Transverse colon (tissue), 4 donors: ENCODE measurements around the gene RNF103. TPM values are rescaled to one million over a fixed set of nuclear protein-coding genes. Genes with fewer than 3 reads are reported as not detected.

Experiments used
- DNase-seq: peaks from one replicate; pipeline ENCODE4 v3.0.0-alpha.2; 2019
- H3K27ac ChIP-seq, 4 donors: fragments of 200-600 bp; sonication (generic); 2 replicates each; pipeline ENCODE4 v1.5.1; 2016 to 2018; ENCODE audit warnings: inconsistent platforms in 4 of 4
- H3K27me3 ChIP-seq: fragments of 200-600 bp; sonication (generic); 2 replicates; pipeline ENCODE4 v1.5.1; 2017; ENCODE audit warnings: inconsistent platforms
- H3K36me3 ChIP-seq, 4 donors: fragments of 200-600 bp; sonication (generic); 2 replicates each; pipeline ENCODE4 v1.5.1; 2017 to 2019; ENCODE audit warnings: inconsistent platforms in 4 of 4
- H3K4me1 ChIP-seq, 4 donors: fragments of 200-600 bp; sonication (generic); 2 replicates each; pipeline ENCODE4 v1.5.1; 2017 to 2020; ENCODE audit warnings: inconsistent platforms in 4 of 4
- H3K4me3 ChIP-seq, 4 donors: fragments of 200-600 bp; sonication (generic); 1 replicate in 1 of 4; 2 replicates in 3 of 4; pipeline versions ENCODE4 v1.5.1 to v1.6.1; 2017 to 2019; ENCODE audit warnings: inconsistent platforms in 4 of 4
- H3K9me3 ChIP-seq, 2 donors: fragments of 200-600 bp; sonication (generic); 2 replicates each; pipeline ENCODE4 v1.5.1; 2017 to 2019; ENCODE audit warnings: inconsistent platforms in 2 of 2
- EP300 ChIP-seq: sonication (generic); formaldehyde crosslinking; IDR thresholded peaks from one replicate; pipeline ENCODE4 v1.6.1; 2017; ENCODE audit warnings: antibody characterized with exemption, low read depth
- POLR2A ChIP-seq: fragments of 450-650 bp; IDR thresholded peaks from one replicate; pipeline ENCODE4 v1.6.1; 2016; ENCODE audit warnings: antibody characterized with exemption, mild to moderate bottlenecking, moderate library complexity
- POLR2AphosphoS5 ChIP-seq, 3 donors: sonication (generic); formaldehyde crosslinking; IDR thresholded peaks; one replicate each; pipeline ENCODE4 v1.6.1; 2016; ENCODE audit warnings: antibody characterized with exemption in 3 of 3
- WGBS, 2 donors: methylation state at CpG; one replicate each; pipeline ENCODE4 v1.1.5; 2018; ENCODE audit warnings: low coverage in 1 of 2; 5-methylcytosine and 5-hydroxymethylcytosine counted together
- in situ Hi-C, 4 donors: fragments of 200-750 bp; cut with MboI; loops; one replicate each; pipeline versions ENCODE4 v1.15.0 to v1.15.1; 2017; ENCODE audit warnings: low sequenced_read_pairs in 3 of 4, low pct_ligation_motif_present in 1 of 4, low pct_unique_long_range_greater_than_20kb in 1 of 4
- intact Hi-C: fragments of 100-400 bp; cut with DNase I; formaldehyde crosslinking; loops from one replicate; pipeline ENCODE4 v1.15.1; 2023; ENCODE audit warnings: low total_unique reads
- total RNA-seq, 4 donors: library from RNA; depleted of rRNA; stranded (reverse); fragments of >200 nt; gene quantifications; one replicate each; pipeline ENCODE4 v1.1.0, GENCODE V29; 2016
- TF ChIP-seq, protein P1 (sequence below), 5 experiments: fragments of 200-600 bp in 3 of 5; fragments of 450-650 bp in 2 of 5; sonication (generic) in 3 of 5; IDR thresholded peaks; 1 replicate in 2 of 5; 2 replicates in 3 of 5; pipeline ENCODE4 v1.5.1; 2016 to 2017; ENCODE audit warnings: antibody characterized with exemption in 5 of 5, inconsistent platforms in 3 of 5, mild to moderate bottlenecking in 2 of 5, moderate library complexity in 1 of 5

RNF103 gene
- total RNA-seq, 4 donors from 2014 or later = 47.0 to 114 (median 103) TPM

DNA sequence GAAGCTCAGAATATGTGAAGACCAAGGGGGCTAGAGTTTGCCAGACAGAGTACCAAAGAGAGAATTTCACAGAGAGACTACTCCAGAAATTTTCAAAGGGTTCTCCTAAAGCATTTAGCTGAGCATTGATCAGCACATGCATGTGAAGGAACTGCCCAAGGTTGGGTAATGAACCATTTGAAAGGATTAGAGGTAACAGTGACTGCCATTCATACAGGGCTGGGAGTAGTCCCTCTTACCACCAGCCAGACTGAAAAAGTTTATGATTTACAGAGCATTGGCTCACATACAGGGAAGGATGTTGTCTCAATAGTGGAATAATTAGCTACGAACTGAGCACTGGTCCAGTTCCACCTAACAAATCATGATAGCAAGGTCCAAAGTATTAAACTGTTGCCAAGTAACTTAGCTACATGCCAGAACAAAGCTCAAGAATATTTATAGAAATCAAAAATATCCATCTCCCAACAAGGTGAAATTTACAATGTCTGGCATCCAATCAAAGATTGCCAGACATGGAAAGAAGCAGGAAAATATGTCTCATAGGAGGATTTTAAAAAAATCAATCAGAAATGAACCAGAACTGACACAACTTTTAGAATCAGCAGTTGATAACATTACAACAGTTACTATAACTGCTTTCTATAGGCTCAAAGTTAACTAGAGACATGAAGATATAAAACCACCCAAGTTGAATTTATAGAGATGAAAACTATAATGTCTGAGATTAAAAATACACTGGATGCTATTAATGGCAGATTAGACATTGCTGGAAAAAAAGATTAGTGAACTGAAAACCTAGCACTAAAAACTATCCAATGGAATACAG is 25.7 kb upstream of the RNF103 start:
- no peak for DNase-seq
- TF ChIP-seq, protein P1, sequence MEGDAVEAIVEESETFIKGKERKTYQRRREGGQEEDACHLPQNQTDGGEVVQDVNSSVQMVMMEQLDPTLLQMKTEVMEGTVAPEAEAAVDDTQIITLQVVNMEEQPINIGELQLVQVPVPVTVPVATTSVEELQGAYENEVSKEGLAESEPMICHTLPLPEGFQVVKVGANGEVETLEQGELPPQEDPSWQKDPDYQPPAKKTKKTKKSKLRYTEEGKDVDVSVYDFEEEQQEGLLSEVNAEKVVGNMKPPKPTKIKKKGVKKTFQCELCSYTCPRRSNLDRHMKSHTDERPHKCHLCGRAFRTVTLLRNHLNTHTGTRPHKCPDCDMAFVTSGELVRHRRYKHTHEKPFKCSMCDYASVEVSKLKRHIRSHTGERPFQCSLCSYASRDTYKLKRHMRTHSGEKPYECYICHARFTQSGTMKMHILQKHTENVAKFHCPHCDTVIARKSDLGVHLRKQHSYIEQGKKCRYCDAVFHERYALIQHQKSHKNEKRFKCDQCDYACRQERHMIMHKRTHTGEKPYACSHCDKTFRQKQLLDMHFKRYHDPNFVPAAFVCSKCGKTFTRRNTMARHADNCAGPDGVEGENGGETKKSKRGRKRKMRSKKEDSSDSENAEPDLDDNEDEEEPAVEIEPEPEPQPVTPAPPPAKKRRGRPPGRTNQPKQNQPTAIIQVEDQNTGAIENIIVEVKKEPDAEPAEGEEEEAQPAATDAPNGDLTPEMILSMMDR (IDR thresholded peaks at IDR 0.05) = no peak
- no peak for TF ChIP-seq EP300
- TF ChIP-seq POLR2AphosphoS5 (IDR thresholded peaks at IDR 0.05) = peak in 1 of 3 donors; percentile 6
- Histone ChIP-seq H3K4me1 (peaks cover 0 to 16% (median 11%) of the 10 kb centered on the region in 4 donors), H3K27me3 (no peaks in the 10 kb centered on the region), H3K4me3 (no peak overlapping the region), H3K9me3 (peaks cover 0 to 8% of the 10 kb centered on the region in 2 donors), H3K27ac (peak overlapping the region; percentile 46 to 77 (median 72)), H3K36me3 (no peaks in the 10 kb centered on the region)
- intact Hi-C loops = no loop called here
- 33% methylated on average over 1 of the region's 1 CpG; no CpG with 5 or more reads in 1 of the 2 donors for WGBS, 2 donors
- in situ Hi-C loops = no loop called here

DNA sequence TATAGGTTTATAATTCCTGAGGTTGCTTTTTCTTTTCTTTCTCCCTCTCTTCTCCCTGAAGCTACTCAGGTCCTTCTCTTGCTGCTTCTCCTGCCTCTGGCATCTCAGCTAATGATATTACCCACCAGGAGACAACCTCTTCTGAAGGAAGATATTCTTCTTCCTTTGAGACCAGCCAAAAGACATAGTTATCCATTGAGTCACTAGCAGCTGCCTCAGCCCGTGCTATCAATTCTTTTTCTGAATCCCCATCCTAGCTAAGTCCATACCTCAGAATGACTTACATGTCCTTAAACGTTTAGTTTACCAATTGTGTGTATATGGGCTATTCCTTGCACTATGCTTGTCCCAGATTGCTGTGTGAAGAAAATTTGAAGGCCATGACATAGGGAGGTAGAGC is 25.0 kb upstream of the RNF103 start:
- H3K9me3 ChIP-seq = peaks cover 0 to 8% of the 10 kb centered on the region in 2 donors
- intact Hi-C loops = no loop called here
- no peaks in the 10 kb centered on the region for H3K36me3 ChIP-seq
- H3K4me3 ChIP-seq = no peak overlapping the region
- TF ChIP-seq EP300 (no peak), POLR2A (no peak)
- TF ChIP-seq, protein P1 (IDR thresholded peaks at IDR 0.05) = no peak
- no peak for DNase-seq
- peaks cover 0 to 16% (median 11%) of the 10 kb centered on the region in 4 donors for H3K4me1 ChIP-seq
- in situ Hi-C loops = no loop called here
- WGBS, 2 donors = 45 to 64% methylated on average over 2 of the region's 2 CpGs
- no peaks in the 10 kb centered on the region for H3K27me3 ChIP-seq
- H3K27ac ChIP-seq = peak overlapping the region; percentile 46 to 77 (median 72)

DNA sequence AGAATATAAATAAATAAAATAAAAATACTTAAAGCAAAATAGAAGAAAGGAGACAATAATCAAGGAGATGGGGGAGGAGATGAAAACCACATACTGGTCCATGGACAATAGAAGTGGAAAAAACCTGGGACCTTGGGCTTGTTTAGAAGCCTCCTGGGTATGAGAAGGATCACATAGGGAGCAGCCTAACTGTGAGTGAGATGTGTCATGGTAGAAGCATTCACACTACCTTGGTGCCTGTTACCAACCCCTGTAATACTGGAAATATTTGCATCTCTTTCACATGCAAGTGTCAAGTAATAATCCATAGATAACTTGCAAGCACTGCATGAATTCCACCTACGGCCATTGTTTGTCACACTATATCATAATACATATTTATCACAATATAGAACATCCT is 23.2 kb upstream of the RNF103 start:
- 91 to 94% methylated on average over 1 of the region's 1 CpG for WGBS, 2 donors
- DNase-seq = no peak
- TF ChIP-seq, protein P1 (IDR thresholded peaks at IDR 0.05) = no peak
- TF ChIP-seq EP300 (no peak), POLR2AphosphoS5 (IDR thresholded peaks at IDR 0.05) (no peak)
- Histone ChIP-seq H3K27me3 (no peaks in the 10 kb centered on the region), H3K36me3 (no peaks in the 10 kb centered on the region), H3K4me1 (peaks cover 0 to 16% (median 11%) of the 10 kb centered on the region in 4 donors), H3K9me3 (peaks cover 0 to 8% of the 10 kb centered on the region in 2 donors), H3K4me3 (no peak overlapping the region), H3K27ac (no peak overlapping the region)
- in situ Hi-C loops = no loop called here
- intact Hi-C loops = no loop called here

DNA sequence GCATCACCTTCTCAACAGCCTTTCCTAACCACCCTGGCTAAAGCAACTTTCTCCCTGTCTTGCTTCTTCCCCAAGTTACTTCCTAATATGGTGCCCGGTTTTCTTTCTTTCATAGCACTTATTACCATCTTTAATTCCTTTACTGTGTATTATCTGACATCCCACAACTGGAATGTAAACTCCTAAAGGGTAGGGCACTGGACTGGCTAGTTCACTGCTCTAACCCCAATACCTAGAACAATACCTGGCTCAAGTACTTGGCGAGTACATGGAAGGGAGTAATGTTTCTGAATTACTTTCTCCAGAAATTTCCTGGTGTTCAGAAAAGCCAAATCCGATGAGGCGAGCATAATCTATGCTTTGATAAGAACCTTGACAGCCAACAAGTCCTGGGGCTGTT is 22.7 kb upstream of the RNF103 start:
- 94 to 97% methylated on average over 4 of the region's 4 CpGs for WGBS, 2 donors
- H3K4me3 ChIP-seq = no peak overlapping the region
- no peaks in the 10 kb centered on the region for H3K36me3 ChIP-seq
- intact Hi-C loops (no loop called here), in situ Hi-C loops (no loop called here)
- H3K9me3 ChIP-seq = peaks cover 0 to 7% of the 10 kb centered on the region in 2 donors
- DNase-seq = no peak
- no peaks in the 10 kb centered on the region for H3K27me3 ChIP-seq
- no peak overlapping the region for H3K27ac ChIP-seq
- TF ChIP-seq EP300 (no peak), POLR2AphosphoS5 (IDR thresholded peaks at IDR 0.05) (no peak), POLR2A (no peak)
- H3K4me1 ChIP-seq = peaks cover 0 to 16% (median 11%) of the 10 kb centered on the region in 4 donors
